HCT116 (cell line): ENCODE measurements around the gene RUNX1. TPM values are rescaled to one million over a fixed set of nuclear protein-coding genes. Genes with fewer than 3 reads are reported as not detected.

Source experiments
- ATAC-seq: fragments of 200-7000 bp; cut with Tn5 transposase; 2 replicates; pipeline ENCODE4 v1.9.1; 2020; ENCODE audit warnings: mild to moderate bottlenecking, moderate library complexity
- BruUV-seq: library from RNA; stranded (reverse); fragments of 400-500 nt; replicated peaks from 2 replicates; lab custom pipeline; 2021; lab: Mats Ljungman, UMichigan
- CTCF ChIA-PET: fragments of 300-600 bp; sonication (Branson Sonifier 250); formaldehyde crosslinking; loops from one replicate; lab custom pipeline; 2021; ENCODE audit warnings: antibody characterized with exemption; lab: Charles Lee
- POLR2A ChIA-PET: fragments of 300-600, 350-600 bp; sonication (Branson Sonifier 250); formaldehyde crosslinking; loops from one replicate; lab custom pipeline; 2021; ENCODE audit warnings: antibody characterized with exemption; lab: Charles Lee
- RAD21 ChIA-PET, 2 experiments: fragments of 300-600 bp; sonication (Branson Sonifier 250); formaldehyde crosslinking; loops; one replicate each; lab custom pipeline; 2023; ENCODE audit warnings: low total read pairs in 2 of 2; ENCODE audit not compliant: uncharacterized antibody in 2 of 2, unreplicated experiment in 2 of 2, low non-redundant PET in 1 of 2; lab: Charles Lee
- DNase-seq: peaks from one replicate; pipeline ENCODE4 v3.0.0-alpha.2; 2010; ENCODE audit warnings: low read depth, low spot score
- H2AFZ ChIP-seq: fragments of 200-600 bp; shearing (Covaris generic), sonication (generic); 2 replicates; pipeline ENCODE4 v1.6.1; 2017; ENCODE audit warnings: low read depth, mixed run types, mixed read lengths, antibody characterized with exemption, low read length; ENCODE audit not compliant: poor library complexity, severe bottlenecking
- H3K27ac ChIP-seq: 2 replicates; pipeline ENCODE4 v1.5.1; 2012; ENCODE audit warnings: low read depth, low read length
- H3K27me3 ChIP-seq: fragments of 200-600 bp; sonication (generic); 2 replicates; pipeline ENCODE4 v1.6.1; 2016; ENCODE audit warnings: mixed run types, low read length, mixed read lengths; ENCODE audit not compliant: insufficient read depth
- H3K36me3 ChIP-seq, 2 experiments: fragments of 200-500 bp in 1 of 2; fragments of 200-600 bp in 1 of 2; sonication (Bioruptor generic) in 1 of 2; sonication (generic) in 1 of 2; 2 replicates each; pipeline versions ENCODE4 v1.5.1 to v1.6.1; 2014 to 2016; ENCODE audit warnings: low read length in 2 of 2, inconsistent platforms in 1 of 2, mixed read lengths in 1 of 2, mixed run types in 1 of 2; ENCODE audit not compliant: insufficient read depth in 2 of 2, control insufficient read depth in 1 of 2
- H3K4me1 ChIP-seq, 2 experiments: fragments of 200-600 bp in 1 of 2; sonication (generic) in 1 of 2; 2 replicates each; pipeline versions ENCODE4 v1.5.1 to v1.6.1; 2012 to 2017; ENCODE audit warnings: low read length in 2 of 2, inconsistent platforms in 1 of 2, mild to moderate bottlenecking in 1 of 2, mixed read lengths in 1 of 2, mixed run types in 1 of 2, moderate library complexity in 1 of 2; ENCODE audit not compliant: insufficient read depth in 2 of 2, control insufficient read depth in 1 of 2
- H3K4me2 ChIP-seq: fragments of 200-600 bp; sonication (generic); 2 replicates; pipeline ENCODE4 v1.6.1; 2017; ENCODE audit warnings: mixed run types, low read length, mixed read lengths
- H3K4me3 ChIP-seq, 2 experiments: fragments of 200-600 bp in 1 of 2; sonication (generic) in 1 of 2; replicated peaks in 1 of 2; 2 replicates each; pipeline ENCODE4 v1.5.1; 2011 to 2016; ENCODE audit warnings: low read length in 2 of 2, control low read depth in 1 of 2, low read depth in 1 of 2, mild to moderate bottlenecking in 1 of 2, mixed read lengths in 1 of 2, mixed run types in 1 of 2
- H3K79me2 ChIP-seq: fragments of 200-600 bp; sonication (generic); 2 replicates; pipeline ENCODE4 v1.6.1; 2017; ENCODE audit warnings: mild to moderate bottlenecking, mixed run types, low read length, moderate library complexity, mixed read lengths; ENCODE audit not compliant: insufficient read depth
- H3K9ac ChIP-seq: fragments of 200-600 bp; sonication (generic); 2 replicates; pipeline ENCODE4 v1.6.1; 2016; ENCODE audit warnings: low read length, mixed read lengths
- H3K9me2 ChIP-seq: fragments of 200-600 bp; sonication (generic), shearing (Covaris generic); 2 replicates; pipeline ENCODE4 v1.6.1; 2017; ENCODE audit warnings: mixed run types, mild to moderate bottlenecking, moderate library complexity; ENCODE audit not compliant: insufficient read depth
- H3K9me3 ChIP-seq, 2 experiments: fragments of 200-500 bp in 1 of 2; fragments of 200-600 bp in 1 of 2; sonication (Bioruptor generic) in 1 of 2; sonication (generic) in 1 of 2; 2 replicates each; pipeline ENCODE4 v1.6.1; 2014 to 2017; ENCODE audit warnings: low read length in 2 of 2, mixed read lengths in 2 of 2, inconsistent platforms in 1 of 2, low read depth in 1 of 2, mild to moderate bottlenecking in 1 of 2, mixed run types in 1 of 2, moderate library complexity in 1 of 2; ENCODE audit not compliant: control insufficient read depth in 1 of 2, insufficient read depth in 1 of 2
- H4K20me1 ChIP-seq: fragments of 200-600 bp; sonication (generic), shearing (Covaris generic); 2 replicates; pipeline ENCODE4 v1.6.1; 2017; ENCODE audit warnings: mixed run types, mild to moderate bottlenecking, moderate library complexity; ENCODE audit not compliant: insufficient read depth
- ATF3 ChIP-seq: IDR thresholded peaks from 2 replicates; pipeline ENCODE4 v1.6.1; 2012
- CBX3 ChIP-seq: IDR thresholded peaks from 2 replicates; pipeline ENCODE4 v1.6.1; 2012; ENCODE audit warnings: low read depth
- CEBPB ChIP-seq: IDR thresholded peaks from 2 replicates; pipeline ENCODE4 v1.6.1; 2012; ENCODE audit warnings: low read depth
- CTCF ChIP-seq, 3 experiments: fragments of 200-600 bp in 1 of 3; sonication (generic) in 1 of 3; IDR thresholded peaks in 2 of 3; conservative IDR thresholded peaks in 1 of 3; 2 replicates each; pipeline ENCODE4 v1.5.1; 2012 to 2017; ENCODE audit warnings: low read depth in 2 of 3, low read length in 2 of 3, antibody characterized with exemption in 1 of 3, borderline replicate concordance in 1 of 3, control low read depth in 1 of 3, mild to moderate bottlenecking in 1 of 3, mixed read lengths in 1 of 3, mixed run types in 1 of 3, moderate library complexity in 1 of 3; ENCODE audit not compliant: insufficient read depth in 1 of 3
- EGR1 ChIP-seq: IDR thresholded peaks from 2 replicates; pipeline ENCODE4 v1.6.1; 2012; ENCODE audit warnings: low read depth
- ELF1 ChIP-seq: IDR thresholded peaks from 2 replicates; pipeline ENCODE4 v1.6.1; 2012; ENCODE audit warnings: low read depth, borderline replicate concordance
- EZH2phosphoT487 ChIP-seq: fragments of 200-600 bp; IDR thresholded peaks from 2 replicates; pipeline ENCODE4 v1.6.1; 2018; ENCODE audit warnings: antibody characterized with exemption, borderline replicate concordance
- POLR2A ChIP-seq: IDR thresholded peaks from 2 replicates; pipeline ENCODE4 v1.7.0; 2011; ENCODE audit warnings: borderline replicate concordance; ENCODE audit not compliant: insufficient read depth, insufficient read length; ENCODE audit errors: extremely low read depth
- POLR2AphosphoS5 ChIP-seq: IDR thresholded peaks from 2 replicates; pipeline ENCODE4 v1.6.1; 2011; ENCODE audit warnings: mild to moderate bottlenecking, low read depth, low read length, moderate library complexity
- SIN3A ChIP-seq: IDR thresholded peaks from 2 replicates; pipeline ENCODE4 v1.6.1; 2012; ENCODE audit warnings: low read depth
- SP1 ChIP-seq: IDR thresholded peaks from 2 replicates; pipeline ENCODE4 v1.6.1; 2012; ENCODE audit warnings: low read depth
- SRF ChIP-seq: IDR thresholded peaks from 2 replicates; pipeline ENCODE4 v1.6.1; 2012; ENCODE audit warnings: low read depth
- YY1 ChIP-seq: IDR thresholded peaks from 2 replicates; pipeline ENCODE4 v1.6.1; 2011; ENCODE audit warnings: low read length, low read depth, moderate library complexity, mild to moderate bottlenecking; ENCODE audit not compliant: insufficient replicate concordance; ENCODE audit errors: extremely low read depth
- ZBTB33 ChIP-seq: IDR thresholded peaks from 2 replicates; pipeline ENCODE4 v1.6.1; 2011; ENCODE audit warnings: mild to moderate bottlenecking, low read length, moderate library complexity; ENCODE audit not compliant: insufficient replicate concordance; ENCODE audit errors: extremely low read depth
- ZNF274 ChIP-seq: fragments of 200-500 bp; sonication (Bioruptor generic); IDR thresholded peaks from 2 replicates; pipeline ENCODE4 v1.6.1; 2014; ENCODE audit warnings: mild to moderate bottlenecking, low read depth, low read length, inconsistent platforms
- intact Hi-C: fragments of 100-400 bp; cut with micrococcal nuclease; formaldehyde crosslinking; loops from 2 replicates; pipeline ENCODE4 v1.10.0; 2022
- total RNA-seq: library from RNA; stranded (reverse); gene quantifications from one replicate; pipeline ENCODE4 v1.2.1, GENCODE V29; 2021; ENCODE audit not compliant: unreplicated experiment

Gene RUNX1
- total RNA-seq, 1 experiment from 2014 or later, result 33.5 TPM

GRCh38 chr21:34843562-34843961 is 205.5 kb downstream of the RUNX1 start:
- H3K4me3 ChIP-seq, result no peak overlapping the region
- H3K9me3 ChIP-seq, result no peaks in the 10 kb centered on the region
- peaks cover 0 to 13% of the 10 kb centered on the region in 2 experiments; a peak in 1 of 4 replicates for H3K36me3 ChIP-seq
- CTCF ChIA-PET, result no interaction called here
- H3K79me2 ChIP-seq, result peaks cover 23% of the 10 kb centered on the region
- H3K9ac ChIP-seq, result no peak overlapping the region
- no peaks in the 10 kb centered on the region for H3K9me2 ChIP-seq
- no peaks in the 10 kb centered on the region for H3K27me3 ChIP-seq
- H3K4me2 ChIP-seq, result peak overlapping the region; percentile 80
- peaks cover 54 to 64% of the 10 kb centered on the region in 2 experiments for H3K4me1 ChIP-seq
- ATAC-seq, result no peak
- H3K27ac ChIP-seq, result no peak overlapping the region; the same call in 1 of the 2 replicates
- POLR2A ChIA-PET, result no interaction called here
- intact Hi-C loops, result no loop called here
- no peak for DNase-seq
- RAD21 ChIA-PET, result no interaction called here
- H2AFZ ChIP-seq, result no peak overlapping the region
- no TSS peak for BruUV-seq
- no peaks in the 10 kb centered on the region for H4K20me1 ChIP-seq
- TF ChIP-seq SP1, result no peak
- TF ChIP-seq POLR2A, result no peak
- TF ChIP-seq CBX3, result no peak
- no peak for TF ChIP-seq CTCF (IDR thresholded peaks at IDR 0.05 in 2 of 3, conservative IDR thresholded peaks at IDR 0.05 in 1 of 3; ENCODE audit: borderline replicate concordance in 1 of 3, insufficient read depth in 1 of 3, low read depth in 2 of 3, low read length in 2 of 3)
- TF ChIP-seq EGR1, result no peak
- no peak for TF ChIP-seq ELF1

GRCh38 chr21:34841154-34841553 is 207.9 kb downstream of the RUNX1 start:
- Histone ChIP-seq H3K27me3 (no peaks in the 10 kb centered on the region), H3K9me2 (no peaks in the 10 kb centered on the region), H3K36me3 (peaks cover 0 to 12% of the 10 kb centered on the region in 2 experiments; a peak in 1 of 4 replicates), H3K79me2 (peaks cover 23% of the 10 kb centered on the region), H2AFZ (no peak overlapping the region), H4K20me1 (no peaks in the 10 kb centered on the region), H3K4me2 (no peak overlapping the region), H3K27ac (no peak overlapping the region), H3K9me3 (no peaks in the 10 kb centered on the region), H3K4me1 (peaks cover 53 to 65% of the 10 kb centered on the region in 2 experiments), H3K9ac (no peak overlapping the region), H3K4me3 (no peak overlapping the region)
- RAD21 ChIA-PET, result no interaction called here
- CTCF ChIA-PET, result no interaction called here
- intact Hi-C loops, result no loop called here
- no peak for DNase-seq
- BruUV-seq, result no TSS peak
- POLR2A ChIA-PET, result no interaction called here
- ATAC-seq, result no peak
- TF ChIP-seq EGR1, result no peak
- TF ChIP-seq SIN3A, result no peak
- TF ChIP-seq EZH2phosphoT487, result no peak
- TF ChIP-seq SRF, result no peak
- TF ChIP-seq POLR2A, result no peak
- no peak for TF ChIP-seq ZNF274
- no peak for TF ChIP-seq POLR2AphosphoS5
- no peak for TF ChIP-seq CBX3
- TF ChIP-seq ELF1, result no peak
- no peak for TF ChIP-seq CEBPB
- TF ChIP-seq ZBTB33, result no peak
- TF ChIP-seq SP1, result no peak
- no peak for TF ChIP-seq ATF3
- TF ChIP-seq YY1, result no peak
